A673 (cell line): ENCODE data around the gene TLE2.

Source experiments
- EZH2 ChIP-seq: fragments of 200-600 bp; sonication (generic); IDR thresholded peaks from 2 replicates; pipeline ENCODE4 v1.6.1; 2017; ENCODE audit warnings: borderline replicate concordance, low read depth, mild to moderate bottlenecking, mixed read lengths, antibody characterized with exemption, low read length; ENCODE audit not compliant: poor library complexity, severe bottlenecking
- TF ChIP-seq, protein P1 (sequence below): fragments of 300-800, 200-600 bp; sonication (generic); conservative IDR thresholded peaks from 2 replicates; pipeline ENCODE4 v1.5.1; 2017; ENCODE audit warnings: low read depth, mild to moderate bottlenecking, antibody characterized with exemption, low read length, moderate library complexity, mixed read lengths

GRCh38 chr19:2992958-2993357 lies 36.1 kb downstream of the TLE2 start:
- TF ChIP-seq, protein P1, sequence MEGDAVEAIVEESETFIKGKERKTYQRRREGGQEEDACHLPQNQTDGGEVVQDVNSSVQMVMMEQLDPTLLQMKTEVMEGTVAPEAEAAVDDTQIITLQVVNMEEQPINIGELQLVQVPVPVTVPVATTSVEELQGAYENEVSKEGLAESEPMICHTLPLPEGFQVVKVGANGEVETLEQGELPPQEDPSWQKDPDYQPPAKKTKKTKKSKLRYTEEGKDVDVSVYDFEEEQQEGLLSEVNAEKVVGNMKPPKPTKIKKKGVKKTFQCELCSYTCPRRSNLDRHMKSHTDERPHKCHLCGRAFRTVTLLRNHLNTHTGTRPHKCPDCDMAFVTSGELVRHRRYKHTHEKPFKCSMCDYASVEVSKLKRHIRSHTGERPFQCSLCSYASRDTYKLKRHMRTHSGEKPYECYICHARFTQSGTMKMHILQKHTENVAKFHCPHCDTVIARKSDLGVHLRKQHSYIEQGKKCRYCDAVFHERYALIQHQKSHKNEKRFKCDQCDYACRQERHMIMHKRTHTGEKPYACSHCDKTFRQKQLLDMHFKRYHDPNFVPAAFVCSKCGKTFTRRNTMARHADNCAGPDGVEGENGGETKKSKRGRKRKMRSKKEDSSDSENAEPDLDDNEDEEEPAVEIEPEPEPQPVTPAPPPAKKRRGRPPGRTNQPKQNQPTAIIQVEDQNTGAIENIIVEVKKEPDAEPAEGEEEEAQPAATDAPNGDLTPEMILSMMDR, result no peak
- TF ChIP-seq EZH2, result no peak
